Cardiac muscle cell (in vitro differentiated cells and primary cell): ENCODE results near the gene CDK13. TPM values are rescaled to one million over a fixed set of nuclear protein-coding genes. Genes with fewer than 3 reads are reported as not detected.

Experiments used
- DNase-seq, 2 donors: peaks; one replicate each; pipeline versions ENCODE4 v3.0.0 to v3.0.0-alpha.2; 2010 to 2017; ENCODE audit warnings: low read depth in 1 of 2, low spot score in 1 of 2
- H3K27ac ChIP-seq: fragments of 200-600 bp; sonication (generic); 2 replicates; pipeline ENCODE4 v1.5.1; 2016
- H3K27me3 ChIP-seq: fragments of 200-600 bp; sonication (generic); 2 replicates; pipeline ENCODE4 v1.6.0; 2016; ENCODE audit warnings: control low read depth
- H3K36me3 ChIP-seq: fragments of 200-600 bp; sonication (generic); 2 replicates; pipeline ENCODE4 v1.5.1; 2016; ENCODE audit warnings: control low read depth
- H3K4me1 ChIP-seq: fragments of 200-600 bp; sonication (generic); 2 replicates; pipeline ENCODE4 v1.8.1; 2017; ENCODE audit warnings: low read depth, mild to moderate bottlenecking, mixed run types
- H3K4me3 ChIP-seq: fragments of 200-600 bp; sonication (generic); 2 replicates; pipeline ENCODE4 v1.5.1; 2016; ENCODE audit warnings: mild to moderate bottlenecking
- H3K9me3 ChIP-seq: fragments of 200-600 bp; sonication (generic); 2 replicates; pipeline ENCODE4 v1.5.1; 2017; ENCODE audit warnings: low read depth, mild to moderate bottlenecking, control low read depth
- CTCF ChIP-seq: IDR thresholded peaks from 2 replicates; pipeline ENCODE4 v1.5.1; 2012; ENCODE audit warnings: low read depth, mild to moderate bottlenecking, low read length
- polyA plus RNA-seq: library from polyadenylated mRNA; unstranded; fragments of >200 nt; fragmentation: Nextera tagmentation; extraction: Ambion mirVana; gene quantifications from 2 replicates; pipeline ENCODE4 v1.2.1, GENCODE V29; 2016
- total RNA-seq: library from RNA; depleted of rRNA; stranded (reverse); fragments of >200 nt; gene quantifications from 2 replicates; pipeline ENCODE4 v1.2.3, GENCODE V29; 2016

CDK13 gene
- total and polyA plus RNA-seq, 2 experiments from 2014 or later = 30.5 to 76.5 TPM

GRCh38 chr7:40001649-40002048 is 51.6 kb downstream of the CDK13 start:
- no peaks in the 10 kb centered on the region for H3K4me1 ChIP-seq
- H3K27me3 ChIP-seq = no peaks in the 10 kb centered on the region
- H3K27ac ChIP-seq = no peak overlapping the region
- no peak for DNase-seq
- H3K4me3 ChIP-seq = no peak overlapping the region
- TF ChIP-seq CTCF = no peak
- H3K9me3 ChIP-seq = no peaks in the 10 kb centered on the region
- H3K36me3 ChIP-seq = peaks cover 28% of the 10 kb centered on the region

GRCh38 chr7:40003597-40003996 is 53.5 kb downstream of the CDK13 start:
- Histone ChIP-seq H3K4me1 (no peaks in the 10 kb centered on the region), H3K4me3 (no peak overlapping the region), H3K36me3 (peaks cover 24% of the 10 kb centered on the region), H3K27me3 (no peaks in the 10 kb centered on the region), H3K9me3 (no peaks in the 10 kb centered on the region), H3K27ac (no peak overlapping the region)
- DNase-seq = no peak
- no peak for TF ChIP-seq CTCF

GRCh38 chr7:40008223-40008815 is 58.3 kb downstream of the CDK13 start:
- Histone ChIP-seq H3K27ac (no peak overlapping the region), H3K36me3 (peaks cover 10% of the 10 kb centered on the region), H3K27me3 (no peaks in the 10 kb centered on the region), H3K9me3 (no peaks in the 10 kb centered on the region), H3K4me1 (no peaks in the 10 kb centered on the region), H3K4me3 (no peak overlapping the region)
- peak in 1 of 2 donors; percentile 42 for DNase-seq
- no peak for TF ChIP-seq CTCF

GRCh38 chr7:40009301-40009700 is 59.2 kb downstream of the CDK13 start:
- no peaks in the 10 kb centered on the region for H3K27me3 ChIP-seq
- DNase-seq = no peak
- no peak overlapping the region for H3K4me3 ChIP-seq
- H3K4me1 ChIP-seq = no peaks in the 10 kb centered on the region
- H3K27ac ChIP-seq = no peak overlapping the region
- no peak for TF ChIP-seq CTCF
- H3K9me3 ChIP-seq = no peaks in the 10 kb centered on the region
- peaks cover 8% of the 10 kb centered on the region for H3K36me3 ChIP-seq

GRCh38 chr7:40014376-40014775 is 64.3 kb downstream of the CDK13 start:
- TF ChIP-seq CTCF = no peak
- H3K9me3 ChIP-seq = no peaks in the 10 kb centered on the region
- no peak overlapping the region for H3K27ac ChIP-seq
- peaks cover 6% of the 10 kb centered on the region for H3K4me1 ChIP-seq
- DNase-seq = no peak
- no peaks in the 10 kb centered on the region for H3K27me3 ChIP-seq
- H3K36me3 ChIP-seq = peaks cover 16% of the 10 kb centered on the region
- H3K4me3 ChIP-seq = no peak overlapping the region
